Skeletal muscle satellite cell (primary cell): ENCODE data around the gene CCDC102A.

Experiments
- H3K27me3 ChIP-seq: 2 replicates; pipeline ENCODE4 v1.7.0; 2013; ENCODE audit warnings: low read length; ENCODE audit not compliant: control insufficient read depth, insufficient read depth
- H3K36me3 ChIP-seq: 2 replicates; pipeline ENCODE4 v1.7.0; 2013; ENCODE audit warnings: mild to moderate bottlenecking, control low read depth, low read length; ENCODE audit not compliant: insufficient read depth
- H3K4me1 ChIP-seq: 2 replicates; pipeline ENCODE4 v1.7.0; 2013; ENCODE audit warnings: low read length; ENCODE audit not compliant: control insufficient read depth, insufficient read depth
- H3K4me2 ChIP-seq: 2 replicates; pipeline ENCODE4 v1.7.0; 2013; ENCODE audit warnings: mild to moderate bottlenecking, low read length
- H3K4me3 ChIP-seq: 2 replicates; pipeline ENCODE4 v1.7.0; 2013; ENCODE audit warnings: low read length
- H3K9ac ChIP-seq: 2 replicates; pipeline ENCODE4 v1.7.0; 2013; ENCODE audit warnings: mild to moderate bottlenecking, low read depth, low read length, moderate library complexity
- H3K9me3 ChIP-seq: replicated peaks from 2 replicates; pipeline ENCODE4 v1.7.0; 2013; ENCODE audit warnings: mild to moderate bottlenecking, control low read depth, low read length

The CCDC102A gene

DNA sequence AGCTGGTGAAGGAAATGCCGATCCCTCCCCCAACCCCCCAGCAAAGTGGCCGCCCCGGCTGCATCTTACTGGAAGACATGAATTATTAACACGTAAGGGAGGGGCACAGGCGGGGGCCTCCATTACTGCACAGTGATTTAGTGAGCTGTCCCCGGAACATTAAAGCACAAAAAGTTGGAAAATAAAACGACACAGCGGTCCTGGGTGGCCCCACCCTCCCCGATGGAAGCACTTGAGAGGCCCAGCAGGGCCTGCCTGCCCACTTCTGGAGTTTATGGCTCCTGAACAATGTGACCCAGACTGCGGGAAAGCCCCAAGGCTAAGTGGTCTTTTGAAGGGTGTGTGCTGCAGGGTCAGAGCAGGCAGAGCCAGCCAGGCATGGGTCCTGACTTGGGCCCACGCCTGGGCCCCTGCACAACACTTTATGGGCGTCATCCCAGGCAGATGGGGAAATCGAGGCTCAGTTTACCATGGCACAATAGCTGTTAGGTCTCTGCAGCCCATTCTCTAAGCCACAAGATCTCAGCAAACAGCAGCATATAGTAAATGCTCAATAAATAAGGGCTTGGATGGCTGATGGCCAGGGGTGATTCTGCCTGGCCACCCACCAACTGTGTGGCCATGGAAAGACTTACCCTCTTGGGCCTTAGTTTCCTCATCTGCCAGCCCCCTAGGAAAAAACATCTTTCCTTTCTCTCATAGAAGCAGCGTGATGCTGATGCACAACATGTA lies 22.8 kb downstream of the CCDC102A start:
- no peaks in the 10 kb centered on the region for H3K36me3 ChIP-seq
- H3K9ac ChIP-seq = no peak overlapping the region
- H3K4me2 ChIP-seq = no peak overlapping the region

DNA sequence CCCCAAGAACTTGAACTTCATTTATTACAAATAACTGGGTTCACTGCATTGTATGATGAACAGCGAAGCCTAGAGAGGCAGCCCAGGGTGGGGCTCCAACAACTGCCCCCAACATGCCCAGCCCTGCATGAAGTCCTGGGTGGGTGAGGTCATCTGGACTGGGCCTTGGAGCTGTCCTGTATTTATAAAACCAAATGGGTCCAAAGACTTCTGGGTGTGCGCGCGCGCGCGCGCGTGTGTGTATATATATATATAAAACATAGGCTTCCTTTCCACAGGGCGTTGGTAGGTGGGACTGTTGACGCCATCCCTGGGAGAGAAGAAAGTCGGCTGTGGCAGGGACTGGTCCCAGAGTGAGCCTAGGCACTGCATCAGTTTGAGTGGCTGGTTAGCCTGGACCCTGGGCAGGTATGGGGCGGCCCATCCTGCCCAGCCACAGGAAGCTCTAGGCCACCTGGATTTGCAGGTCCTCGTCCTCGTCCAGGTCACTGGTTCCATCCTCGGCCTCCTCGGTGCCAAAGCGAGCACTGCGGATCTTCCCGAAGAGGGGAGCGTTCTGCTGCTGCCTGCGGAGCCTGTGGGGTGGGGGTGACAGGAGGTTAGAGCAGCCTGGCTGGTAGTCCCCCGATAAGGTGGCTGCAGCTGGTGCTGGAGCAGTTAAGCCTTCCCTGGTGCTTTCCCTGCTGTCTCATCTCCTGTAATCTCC lies 23.9 kb downstream of the CCDC102A start:
- H3K4me1 ChIP-seq = no peaks in the 10 kb centered on the region
- H3K36me3 ChIP-seq = no peaks in the 10 kb centered on the region
- H3K9ac ChIP-seq = no peak overlapping the region
- no peaks in the 10 kb centered on the region for H3K9me3 ChIP-seq
- peaks cover 11% of the 10 kb centered on the region for H3K27me3 ChIP-seq
- no peak overlapping the region for H3K4me2 ChIP-seq
- H3K4me3 ChIP-seq = no peak overlapping the region

More for the DNA sequence above, 22.8 kb downstream of the CCDC102A start:
- no peaks in the 10 kb centered on the region for H3K4me1 ChIP-seq
- H3K27me3 ChIP-seq = peaks cover 6% of the 10 kb centered on the region
- H3K4me3 ChIP-seq = no peak overlapping the region
- H3K9me3 ChIP-seq = no peaks in the 10 kb centered on the region

DNA sequence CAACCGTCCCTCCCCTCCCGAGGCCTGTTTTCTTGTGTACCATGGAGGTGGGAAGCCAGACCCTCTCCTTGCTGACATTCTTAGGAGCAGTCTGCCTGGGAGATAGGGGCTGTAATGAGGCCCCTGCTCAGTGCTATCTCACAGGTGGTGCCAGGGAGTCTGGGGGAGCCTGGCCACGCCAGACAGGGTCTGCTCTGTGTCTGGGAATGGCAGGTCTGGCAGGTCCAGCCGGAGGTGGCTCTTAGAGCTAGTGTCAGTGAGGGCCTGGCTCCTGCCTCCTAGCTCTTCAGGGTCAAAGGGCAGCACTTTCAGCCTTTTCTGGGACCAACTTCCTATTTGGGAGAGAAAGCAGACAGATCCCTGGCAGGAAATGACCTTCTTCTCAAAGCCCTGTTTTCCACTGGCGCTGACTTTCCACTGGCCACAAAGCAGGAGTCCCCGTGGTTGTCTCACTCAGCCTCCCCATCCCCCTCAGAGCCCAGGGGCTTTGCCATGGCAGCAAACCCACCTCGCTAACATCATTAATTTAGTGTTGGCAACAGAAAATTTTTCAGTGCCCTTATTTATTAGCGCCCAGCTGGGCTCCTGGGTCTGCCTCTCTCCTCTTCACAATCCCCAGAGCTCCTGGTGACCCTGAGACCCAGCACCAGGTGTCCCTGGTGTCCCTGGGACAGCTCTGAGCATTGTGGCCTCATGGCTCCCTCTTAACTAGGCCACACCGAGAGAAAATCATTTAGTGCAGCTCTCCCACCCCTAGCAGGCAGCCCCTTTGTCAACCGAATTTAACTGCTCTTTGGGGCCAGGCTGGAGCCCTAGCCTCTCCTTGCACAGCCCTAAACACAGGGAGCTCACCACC lies 26.1 kb downstream of the CCDC102A start:
- H3K36me3 ChIP-seq = no peaks in the 10 kb centered on the region
- H3K27me3 ChIP-seq = peaks cover 25% of the 10 kb centered on the region

DNA sequence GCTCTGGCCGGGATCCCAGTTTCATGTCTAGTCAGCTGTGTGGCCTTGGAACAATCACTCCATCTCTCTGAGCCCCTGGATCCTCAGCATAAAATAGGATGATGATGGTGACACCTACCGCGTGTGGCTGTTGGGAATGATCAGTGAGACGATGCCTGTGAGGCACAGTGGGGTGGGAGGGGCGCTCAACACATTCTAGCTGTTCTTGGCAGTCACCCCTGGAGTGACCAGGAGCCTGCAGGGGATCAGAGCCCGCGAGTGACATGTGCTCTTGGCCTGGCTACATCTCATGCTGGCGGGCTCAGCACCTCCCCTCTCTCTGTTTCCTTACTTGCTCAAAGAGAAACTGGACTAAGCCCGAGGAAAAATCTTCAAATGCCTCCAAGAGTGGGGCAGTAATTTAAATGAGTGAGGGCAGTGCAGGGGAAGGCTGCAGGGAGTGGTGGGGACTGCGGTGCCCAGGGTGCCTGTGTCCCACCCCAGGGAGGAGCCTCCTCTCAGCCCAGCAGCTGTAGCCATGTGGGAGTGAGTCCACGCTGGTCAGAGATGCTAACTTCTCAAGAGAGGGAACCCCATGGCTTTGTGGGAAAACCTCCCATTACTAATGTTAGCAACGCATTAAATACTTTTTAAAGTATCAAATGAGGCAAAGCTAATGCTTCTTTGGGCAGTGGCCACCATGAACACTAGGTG lies 27.0 kb downstream of the CCDC102A start:
- Histone ChIP-seq H3K9me3 (no peaks in the 10 kb centered on the region), H3K4me2 (no peak overlapping the region), H3K9ac (no peak overlapping the region), H3K4me3 (no peak overlapping the region), H3K36me3 (no peaks in the 10 kb centered on the region), H3K27me3 (peaks cover 32% of the 10 kb centered on the region), H3K4me1 (no peaks in the 10 kb centered on the region)

More for the DNA sequence above, 26.1 kb downstream of the CCDC102A start:
- no peak overlapping the region for H3K4me2 ChIP-seq
- no peak overlapping the region for H3K9ac ChIP-seq
- no peak overlapping the region for H3K4me3 ChIP-seq
- H3K4me1 ChIP-seq = no peaks in the 10 kb centered on the region
- H3K9me3 ChIP-seq = no peaks in the 10 kb centered on the region

DNA sequence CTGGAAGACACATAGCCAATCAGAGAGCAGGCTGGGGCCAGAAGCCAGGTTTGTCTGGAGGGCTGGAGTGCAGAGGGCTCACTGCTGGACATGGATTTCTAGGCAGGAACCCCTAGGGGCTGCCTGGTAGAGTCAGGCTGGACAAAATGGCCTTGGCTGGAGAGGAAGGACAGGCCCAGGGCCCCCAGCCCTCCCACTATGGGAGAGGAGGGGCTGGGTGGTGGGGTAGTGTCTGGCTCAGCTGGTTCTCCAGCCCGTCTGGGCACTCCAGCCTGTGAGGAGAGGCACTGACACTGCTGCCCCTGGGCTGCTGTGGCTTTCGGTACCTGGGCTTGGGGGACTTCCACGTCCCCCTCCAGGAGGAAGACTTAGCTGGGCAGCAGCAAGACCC lies 28.3 kb downstream of the CCDC102A start:
- H3K4me2 ChIP-seq = no peak overlapping the region
- no peaks in the 10 kb centered on the region for H3K4me1 ChIP-seq
- H3K9me3 ChIP-seq = no peaks in the 10 kb centered on the region
- H3K4me3 ChIP-seq = no peak overlapping the region
- no peak overlapping the region for H3K9ac ChIP-seq
- no peaks in the 10 kb centered on the region for H3K36me3 ChIP-seq
- peaks cover 44% of the 10 kb centered on the region for H3K27me3 ChIP-seq

DNA sequence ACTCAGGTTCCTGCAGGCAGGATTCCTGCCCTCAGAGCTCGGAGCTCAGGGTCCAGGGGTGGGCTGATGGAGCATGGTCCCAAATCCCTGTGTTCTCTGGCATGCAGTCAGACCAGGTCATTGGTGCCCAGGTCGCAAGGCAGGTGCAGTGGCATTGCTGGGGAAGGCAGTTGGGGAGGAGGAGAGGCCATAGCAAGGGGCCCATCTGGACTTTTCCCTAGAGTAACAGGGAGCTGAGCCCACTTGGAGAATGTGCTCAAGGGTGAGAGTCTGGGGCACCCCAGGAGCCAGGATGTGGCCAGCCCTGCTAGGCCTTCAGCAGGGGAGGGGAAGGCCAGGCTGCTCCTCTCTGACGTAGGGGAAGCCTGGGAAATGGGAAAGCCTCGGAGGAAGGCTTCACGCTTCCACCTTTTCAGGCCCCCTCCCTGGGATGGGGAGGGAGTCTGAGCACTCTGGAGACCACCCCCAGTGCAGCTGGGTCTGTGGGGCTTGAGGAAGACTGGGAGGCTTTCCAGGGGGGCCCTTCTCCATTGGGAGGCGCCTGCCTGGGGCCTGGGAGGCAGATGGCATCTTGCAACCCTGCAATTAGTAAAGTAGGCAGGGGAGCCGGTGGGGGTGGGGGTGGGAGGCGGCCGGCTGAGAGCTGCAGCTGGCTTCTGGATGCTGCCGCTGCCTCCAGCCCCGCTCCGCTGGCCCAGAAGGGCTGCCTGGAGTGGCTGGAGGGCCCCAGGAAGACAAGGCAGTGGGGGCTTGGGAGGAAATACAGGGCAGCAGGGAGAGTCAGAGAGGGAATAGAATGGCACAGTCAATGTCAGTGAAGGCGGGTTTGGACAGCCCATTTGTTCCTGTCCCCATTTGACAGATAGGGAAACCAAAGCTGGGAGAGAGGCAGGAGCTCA lies 29.0 kb downstream of the CCDC102A start:
- no peaks in the 10 kb centered on the region for H3K4me1 ChIP-seq
- H3K9ac ChIP-seq = no peak overlapping the region
- no peaks in the 10 kb centered on the region for H3K9me3 ChIP-seq
- no peak overlapping the region for H3K4me2 ChIP-seq
- H3K36me3 ChIP-seq = no peaks in the 10 kb centered on the region
- H3K4me3 ChIP-seq = no peak overlapping the region
- peaks cover 51% of the 10 kb centered on the region for H3K27me3 ChIP-seq

DNA sequence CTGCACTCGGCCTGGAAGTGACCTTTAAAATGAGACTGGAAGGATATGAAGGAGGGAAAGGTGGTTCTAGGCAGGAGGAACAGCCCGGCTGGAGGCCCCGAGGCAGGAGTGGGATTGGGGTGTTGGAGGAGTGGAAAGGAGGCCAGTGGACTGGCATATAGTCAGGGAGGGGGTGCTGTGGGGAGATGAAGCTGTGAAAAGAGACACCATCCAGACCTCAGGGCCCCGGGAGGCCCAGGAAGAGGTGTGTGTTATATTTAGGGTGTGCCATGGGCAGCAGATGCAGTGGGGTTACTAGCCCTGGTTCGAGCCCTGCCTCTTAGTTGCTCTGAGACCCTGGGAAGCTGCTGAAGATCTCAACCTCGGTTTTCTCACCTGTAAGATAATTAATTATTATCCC lies 31.2 kb downstream of the CCDC102A start:
- Histone ChIP-seq H3K4me1 (no peaks in the 10 kb centered on the region), H3K27me3 (peaks cover 66% of the 10 kb centered on the region), H3K9me3 (no peaks in the 10 kb centered on the region), H3K9ac (no peak overlapping the region), H3K4me3 (no peak overlapping the region), H3K4me2 (no peak overlapping the region), H3K36me3 (no peaks in the 10 kb centered on the region)

DNA sequence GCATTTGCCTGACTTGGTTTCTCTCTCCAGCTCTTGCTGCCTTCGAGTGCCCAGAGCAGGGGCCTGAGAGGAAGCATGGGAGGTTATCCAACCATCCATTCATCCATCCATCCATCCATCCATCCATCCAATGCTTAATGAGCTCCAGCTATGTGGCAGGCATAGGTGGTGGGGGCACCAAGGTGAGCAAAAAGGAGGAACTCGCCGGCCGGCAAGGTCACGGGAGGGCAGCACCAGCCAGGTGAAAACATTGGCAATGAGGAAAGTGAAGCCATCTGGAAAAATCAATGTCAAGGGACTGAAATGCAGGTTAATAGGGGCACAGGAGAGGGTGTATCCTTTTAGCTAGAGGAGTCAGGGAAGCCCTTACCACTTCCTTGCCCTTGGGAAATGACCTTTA lies 31.9 kb downstream of the CCDC102A start:
- Histone ChIP-seq H3K27me3 (peaks cover 64% of the 10 kb centered on the region), H3K4me3 (no peak overlapping the region), H3K4me2 (no peak overlapping the region), H3K9me3 (no peaks in the 10 kb centered on the region), H3K36me3 (no peaks in the 10 kb centered on the region), H3K4me1 (no peaks in the 10 kb centered on the region), H3K9ac (no peak overlapping the region)

DNA sequence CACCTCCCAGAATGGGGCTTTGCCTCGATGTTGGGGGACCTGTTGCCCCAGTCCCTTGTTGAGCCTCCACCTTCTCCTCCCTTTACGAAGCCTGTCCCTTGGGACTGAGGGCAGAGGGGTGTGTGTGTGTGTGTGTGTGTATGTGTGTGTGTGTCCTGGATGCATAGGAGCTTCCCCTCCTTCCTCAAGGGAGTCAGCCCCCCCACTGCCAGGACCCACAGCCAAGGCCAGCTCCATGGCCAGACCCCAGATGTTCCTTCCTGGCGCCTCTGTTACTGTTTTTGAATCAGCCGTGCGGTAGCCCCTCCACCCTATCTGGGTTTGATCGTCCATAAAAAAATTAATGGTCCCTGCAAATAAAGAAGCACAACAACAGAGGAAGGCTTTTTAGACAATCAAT lies 32.4 kb downstream of the CCDC102A start:
- Histone ChIP-seq H3K27me3 (peaks cover 69% of the 10 kb centered on the region), H3K9ac (no peak overlapping the region), H3K4me1 (no peaks in the 10 kb centered on the region), H3K4me2 (no peak overlapping the region), H3K9me3 (no peaks in the 10 kb centered on the region), H3K4me3 (no peak overlapping the region), H3K36me3 (no peaks in the 10 kb centered on the region)

DNA sequence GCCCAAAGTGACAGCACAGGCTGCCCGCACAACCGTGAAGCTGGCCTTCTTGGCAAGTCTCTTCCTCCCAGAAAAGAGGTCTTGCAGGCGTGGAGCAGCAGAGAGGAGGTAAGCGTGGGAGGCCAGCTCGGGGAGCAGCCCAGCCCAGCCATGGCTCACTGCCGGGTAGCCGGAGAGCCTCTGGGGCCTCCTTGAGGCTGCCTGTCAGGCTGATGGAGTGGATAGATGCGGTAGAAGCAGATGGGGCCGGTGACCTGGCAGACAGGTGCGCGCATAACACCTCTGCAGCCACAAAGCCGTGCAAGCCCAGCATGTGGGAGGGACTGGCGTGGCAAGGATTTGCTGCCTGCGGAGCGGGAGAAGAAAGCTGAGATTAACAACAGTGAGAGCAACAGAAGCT lies 33.0 kb downstream of the CCDC102A start:
- Histone ChIP-seq H3K36me3 (no peaks in the 10 kb centered on the region), H3K4me1 (no peaks in the 10 kb centered on the region), H3K9ac (no peak overlapping the region), H3K4me2 (no peak overlapping the region), H3K9me3 (no peaks in the 10 kb centered on the region), H3K27me3 (peaks cover 68% of the 10 kb centered on the region), H3K4me3 (no peak overlapping the region)
